ENCODE results near the gene OXA1L. TPM values are rescaled to one million over a fixed set of nuclear protein-coding genes. Genes with fewer than 3 reads are reported as not detected.
"Not testable (repeated sequence)": the region's sequence is repeated elsewhere in the genome, so short reads cannot be mapped to it uniquely, and the experiment has no call there.

Gene OXA1L
- total and polyA plus RNA-seq, 12 donors: 79.9 to 183 (median 131) TPM

DNA sequence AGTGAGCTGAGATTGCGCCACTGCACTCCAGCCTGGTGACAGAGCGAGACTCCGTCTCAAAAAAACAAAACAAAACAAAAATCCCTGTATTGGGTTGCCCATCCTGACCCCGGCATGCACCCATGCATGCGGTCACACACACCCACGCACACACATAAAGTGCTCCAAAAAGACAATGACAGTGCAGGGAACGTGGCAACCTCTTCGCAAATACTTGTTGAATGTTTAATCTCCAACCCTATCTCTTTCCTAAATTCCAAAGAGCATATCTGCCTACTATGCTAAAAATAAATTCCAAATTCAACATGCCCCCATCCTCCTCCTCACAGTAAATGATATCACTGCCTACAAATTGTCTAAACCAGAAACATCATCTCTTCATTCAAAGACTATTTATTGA is 35.2 kb downstream of the OXA1L start:
- intact Hi-C loops (cut with DNase I): no loop called here
- no peaks in the 10 kb centered on the region for H3K9me3 ChIP-seq (replicated peaks in 1 of 3)
- H3K27me3 ChIP-seq: no peaks in the 10 kb centered on the region

DNA sequence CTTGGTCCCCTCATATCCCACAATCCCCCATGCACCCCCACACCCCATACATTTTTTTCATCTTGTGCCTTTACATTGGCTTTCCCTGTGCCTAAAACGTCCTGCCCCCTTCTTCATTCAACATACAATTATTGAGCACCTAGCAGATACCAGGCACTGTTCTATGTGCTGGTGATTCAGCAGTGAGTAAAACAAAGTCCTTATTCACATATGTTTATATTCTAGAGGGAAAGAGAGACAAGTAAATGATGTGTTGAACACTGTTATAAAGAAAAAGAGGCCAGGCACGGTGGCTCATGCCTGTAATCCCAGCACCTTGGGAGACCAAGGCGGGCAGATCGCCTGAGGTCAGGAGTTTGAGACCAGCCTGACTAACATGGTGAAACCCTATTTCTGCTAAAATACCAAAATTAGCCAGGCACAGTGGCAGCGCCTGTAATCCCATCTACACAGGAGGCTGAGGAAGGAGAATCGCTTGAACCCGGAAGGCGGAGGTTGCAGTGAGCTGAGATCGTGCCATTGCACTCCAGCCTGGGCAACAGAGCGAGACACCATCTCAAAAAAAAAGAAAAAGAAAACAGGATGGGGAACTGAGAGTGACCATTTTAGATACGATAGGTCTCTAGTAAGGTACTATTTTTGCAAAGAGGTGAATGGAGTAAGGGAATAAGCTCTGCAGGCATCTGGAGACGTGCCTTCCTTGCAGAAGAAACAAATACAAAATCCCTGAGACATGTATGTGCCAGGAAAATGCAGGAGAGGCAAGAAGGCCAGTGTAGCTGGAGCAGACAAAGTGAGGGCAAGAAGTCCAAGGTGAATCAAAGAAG is 36.6 kb downstream of the OXA1L start:
- DNase-seq: no peak
- Histone ChIP-seq H3K27me3 (no peaks in the 10 kb centered on the region), H3K27ac (no peak overlapping the region), H3K4me3 (no peak overlapping the region), H3K36me3 (replicated peaks in 1 of 2) (no peaks in the 10 kb centered on the region), H3K4me1 (replicated peaks in 1 of 2) (no peaks in the 10 kb centered on the region), H3K9me3 (replicated peaks in 1 of 3) (no peaks in the 10 kb centered on the region)
- intact Hi-C loops (cut with DNase I): no loop called here
- no peak for TF ChIP-seq POLR2A (IDR thresholded peaks at IDR 0.05)
- 76 to 81% (median 80%) methylated on average over 12 of the region's 12 CpGs for WGBS, 4 donors

More for the DNA sequence above, 35.2 kb downstream of the OXA1L start:
- DNase-seq: no peak
- TF ChIP-seq, protein P1, sequence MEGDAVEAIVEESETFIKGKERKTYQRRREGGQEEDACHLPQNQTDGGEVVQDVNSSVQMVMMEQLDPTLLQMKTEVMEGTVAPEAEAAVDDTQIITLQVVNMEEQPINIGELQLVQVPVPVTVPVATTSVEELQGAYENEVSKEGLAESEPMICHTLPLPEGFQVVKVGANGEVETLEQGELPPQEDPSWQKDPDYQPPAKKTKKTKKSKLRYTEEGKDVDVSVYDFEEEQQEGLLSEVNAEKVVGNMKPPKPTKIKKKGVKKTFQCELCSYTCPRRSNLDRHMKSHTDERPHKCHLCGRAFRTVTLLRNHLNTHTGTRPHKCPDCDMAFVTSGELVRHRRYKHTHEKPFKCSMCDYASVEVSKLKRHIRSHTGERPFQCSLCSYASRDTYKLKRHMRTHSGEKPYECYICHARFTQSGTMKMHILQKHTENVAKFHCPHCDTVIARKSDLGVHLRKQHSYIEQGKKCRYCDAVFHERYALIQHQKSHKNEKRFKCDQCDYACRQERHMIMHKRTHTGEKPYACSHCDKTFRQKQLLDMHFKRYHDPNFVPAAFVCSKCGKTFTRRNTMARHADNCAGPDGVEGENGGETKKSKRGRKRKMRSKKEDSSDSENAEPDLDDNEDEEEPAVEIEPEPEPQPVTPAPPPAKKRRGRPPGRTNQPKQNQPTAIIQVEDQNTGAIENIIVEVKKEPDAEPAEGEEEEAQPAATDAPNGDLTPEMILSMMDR (IDR thresholded peaks at IDR 0.05): no peak
- no peak for TF ChIP-seq POLR2A (IDR thresholded peaks at IDR 0.05)
- Histone ChIP-seq H3K4me3 (no peak overlapping the region), H3K4me1 (replicated peaks in 1 of 2) (peaks cover 0 to 4% of the 10 kb centered on the region in 2 donors), H3K36me3 (replicated peaks in 1 of 2) (no peaks in the 10 kb centered on the region), H3K27ac (no peak overlapping the region)
- 81 to 84% (median 82%) methylated on average over 8 of the region's 8 CpGs for WGBS, 4 donors

DNA sequence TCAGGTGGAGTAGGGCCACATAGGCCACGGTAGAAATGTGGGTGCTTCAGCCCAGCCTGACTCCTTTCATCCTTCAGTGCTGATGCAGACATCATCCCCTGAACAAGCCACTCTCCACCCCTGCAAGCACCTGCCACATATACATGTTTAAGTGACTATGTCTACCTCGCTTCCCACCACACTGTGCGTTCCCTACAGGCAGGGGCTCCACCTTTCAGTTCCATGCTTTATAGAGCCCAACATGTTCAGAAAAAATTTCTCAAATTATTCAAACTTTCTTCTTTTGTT is 37.1 kb downstream of the OXA1L start:
- H3K36me3 ChIP-seq (replicated peaks in 1 of 2): no peaks in the 10 kb centered on the region
- H3K9me3 ChIP-seq (replicated peaks in 1 of 3): no peaks in the 10 kb centered on the region
- H3K4me1 ChIP-seq (replicated peaks in 1 of 2): no peaks in the 10 kb centered on the region
- H3K27me3 ChIP-seq: no peaks in the 10 kb centered on the region
- whole genome bisulfite sequencing, 4 donors: 79 to 89% (median 85%) methylated on average over 3 of the region's 3 CpGs
- H3K27ac ChIP-seq: no peak overlapping the region
- no peak overlapping the region for H3K4me3 ChIP-seq
- intact Hi-C loops (cut with DNase I): no loop called here
- no peak for DNase-seq
- no peak for TF ChIP-seq POLR2A (IDR thresholded peaks at IDR 0.05)
- TF ChIP-seq, protein P1 (IDR thresholded peaks at IDR 0.05): no peak

DNA sequence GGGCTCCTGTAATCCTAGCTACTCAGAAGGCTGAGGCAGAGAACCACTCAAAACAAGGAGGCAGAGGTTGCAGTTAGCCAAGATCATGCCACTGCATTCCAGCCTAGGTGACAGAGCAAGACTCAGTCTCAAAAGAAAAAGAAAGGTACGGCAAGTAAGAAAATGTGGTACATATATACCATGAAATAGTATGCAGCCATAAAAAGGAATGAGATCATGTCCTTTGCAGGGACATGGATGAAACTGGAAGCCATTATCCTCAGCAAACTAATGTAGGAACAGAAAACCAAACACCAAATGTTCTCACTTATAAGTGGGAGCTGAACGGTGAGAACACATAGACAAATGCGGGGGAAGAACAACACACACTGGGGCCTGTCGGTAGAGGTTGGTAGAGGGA is 38.7 kb downstream of the OXA1L start:
- H3K4me3 ChIP-seq; intact Hi-C loops (cut with DNase I); H3K9me3 ChIP-seq (replicated peaks in 1 of 3); H3K27ac ChIP-seq; H3K27me3 ChIP-seq; H3K36me3 ChIP-seq (replicated peaks in 1 of 2); DNase-seq; H3K4me1 ChIP-seq (replicated peaks in 1 of 2): not testable (repeated sequence)
- 79 to 96% (median 89%) methylated on average over 4 of the region's 4 CpGs for WGBS, 4 donors

DNA sequence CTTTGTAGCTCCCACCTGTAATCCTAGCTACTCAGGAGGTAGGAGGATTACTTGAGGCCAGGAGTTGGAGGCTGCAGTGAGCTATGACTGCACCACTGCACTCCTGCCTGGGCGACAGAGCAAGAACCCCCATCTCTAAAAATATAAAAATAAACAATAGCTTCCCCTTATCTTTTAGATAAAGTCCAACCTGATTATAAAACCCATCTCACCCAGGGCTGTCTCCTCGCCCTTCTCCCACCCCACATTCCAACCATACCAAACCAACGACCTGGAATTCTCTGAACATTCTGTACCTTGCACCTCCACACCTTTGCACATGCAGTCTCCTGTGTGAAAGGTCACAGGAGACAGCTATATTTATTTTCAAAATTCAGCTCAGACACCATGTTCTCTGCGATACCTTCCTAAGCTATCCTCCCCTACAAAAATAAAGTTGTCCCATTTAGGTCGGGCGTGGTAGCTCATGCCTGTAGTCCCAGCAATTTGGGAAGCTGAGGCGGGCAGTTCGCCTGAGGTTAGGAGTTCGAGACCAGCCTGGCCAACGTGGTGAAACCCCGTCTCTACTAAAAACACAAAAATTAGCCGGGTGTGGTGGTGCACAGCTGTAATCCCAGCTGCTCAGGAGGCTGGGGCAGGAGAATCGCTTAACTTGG is 41.1 kb downstream of the OXA1L start:
- no peak for TF ChIP-seq POLR2A (IDR thresholded peaks at IDR 0.05)
- TF ChIP-seq, protein P1 (IDR thresholded peaks at IDR 0.05): no peak
- Histone ChIP-seq H3K4me3 (no peak overlapping the region), H3K36me3 (replicated peaks in 1 of 2) (no peaks in the 10 kb centered on the region), H3K9me3 (replicated peaks in 1 of 3) (no peaks in the 10 kb centered on the region), H3K4me1 (replicated peaks in 1 of 2) (no peaks in the 10 kb centered on the region), H3K27ac (no peak overlapping the region), H3K27me3 (no peaks in the 10 kb centered on the region)
- WGBS, 4 donors: 73 to 81% (median 79%) methylated on average over 13 of the region's 13 CpGs
- no peak for DNase-seq
- intact Hi-C loops (cut with DNase I): no loop called here
